WTC11 (cell line): Measurements from ENCODE around the gene KCNMA1. TPM values are rescaled to one million over a fixed set of nuclear protein-coding genes. Genes with fewer than 3 reads are reported as not detected.
A peak's percentile ranks its signal among the peaks of the same experiment; 100 is the strongest.

Source experiments
- ATAC-seq: fragments of 200-7000 bp; cut with Tn5 transposase; 2 replicates; pipeline ENCODE4 v1.10.0; 2021; ENCODE audit warnings: mild to moderate bottlenecking, moderate library complexity
- CTCF ChIA-PET: fragments of 300-600 bp; sonication (Branson Sonifier 250); formaldehyde crosslinking; loops from one replicate; lab custom pipeline; 2021; ENCODE audit warnings: antibody characterized with exemption; lab: Charles Lee
- POLR2A ChIA-PET: fragments of 350-600 bp; sonication (Branson Sonifier 250); formaldehyde crosslinking; loops from one replicate; lab custom pipeline; 2021; ENCODE audit warnings: antibody characterized with exemption; lab: Charles Lee
- DNase-seq: peaks from one replicate; pipeline ENCODE4 v3.0.0; 2021; ENCODE audit warnings: low spot score
- H3K27ac Mint-ChIP-seq: 2 replicates; pipeline ENCODE4 v1.8.0; 2021; ENCODE audit warnings: mixed read lengths
- H3K27me3 Mint-ChIP-seq: 2 replicates; pipeline ENCODE4 v1.8.0; 2021; ENCODE audit warnings: low read depth, mild to moderate bottlenecking, moderate library complexity, mixed read lengths
- H3K36me3 Mint-ChIP-seq: 2 replicates; pipeline ENCODE4 v1.8.0; 2021; ENCODE audit warnings: mixed read lengths
- H3K4me1 Mint-ChIP-seq: 2 replicates; pipeline ENCODE4 v1.8.0; 2022; ENCODE audit warnings: mixed read lengths
- H3K4me3 Mint-ChIP-seq: 2 replicates; pipeline ENCODE4 v1.8.0; 2021; ENCODE audit warnings: mild to moderate bottlenecking, moderate library complexity, mixed read lengths
- H3K9me3 Mint-ChIP-seq: 2 replicates; pipeline ENCODE4 v1.8.0; 2021; ENCODE audit warnings: mixed read lengths
- ATF1 ChIP-seq: sonication (generic); formaldehyde crosslinking; IDR thresholded peaks from 2 replicates; pipeline ENCODE4 v1.8.1; 2023; ENCODE audit warnings: mild to moderate bottlenecking, moderate library complexity, missing genetic modification reagents
- ETV6 ChIP-seq: sonication (generic); formaldehyde crosslinking; IDR thresholded peaks from 2 replicates; pipeline ENCODE4 v1.8.1; 2022; ENCODE audit warnings: mild to moderate bottlenecking, missing genetic modification reagents
- GRHL2 ChIP-seq: fragments of 250-450 bp; sonication (Bioruptor Pico); IDR thresholded peaks from 2 replicates; pipeline ENCODE4 v1.8.0; 2022; ENCODE audit warnings: mild to moderate bottlenecking, moderate library complexity; ENCODE audit not compliant: insufficient replicate concordance, severe bottlenecking
- IRF2 ChIP-seq: sonication (generic); formaldehyde crosslinking; IDR thresholded peaks from 2 replicates; pipeline ENCODE4 v1.8.0; 2022; ENCODE audit warnings: low read depth, missing genetic modification reagents, borderline replicate concordance
- JAZF1 ChIP-seq: fragments of 250-450 bp; sonication (Bioruptor Pico); IDR thresholded peaks from 2 replicates; pipeline ENCODE4 v1.9.0; 2021; ENCODE audit warnings: moderate library complexity, mild to moderate bottlenecking, inconsistent platforms
- MYBL2 ChIP-seq: sonication (generic); formaldehyde crosslinking; IDR thresholded peaks from 2 replicates; pipeline ENCODE4 v1.8.1; 2023; ENCODE audit warnings: mild to moderate bottlenecking, moderate library complexity, missing genetic modification reagents
- PRRX2 ChIP-seq: fragments of 250-450 bp; sonication (Bioruptor Pico); IDR thresholded peaks from 2 replicates; pipeline ENCODE4 v1.8.0; 2021; ENCODE audit warnings: mild to moderate bottlenecking
- RORB ChIP-seq: fragments of 250-450 bp; sonication (Bioruptor Pico); IDR thresholded peaks from 2 replicates; pipeline ENCODE4 v1.9.0; 2021; ENCODE audit warnings: mild to moderate bottlenecking
- SP1 ChIP-seq: sonication (generic); formaldehyde crosslinking; conservative IDR thresholded peaks from 2 replicates; pipeline ENCODE4 v1.8.1; 2022; ENCODE audit warnings: missing genetic modification reagents
- TEAD1 ChIP-seq: sonication (generic); formaldehyde crosslinking; IDR thresholded peaks from 2 replicates; pipeline ENCODE4 v1.8.0; 2022; ENCODE audit warnings: mild to moderate bottlenecking, missing genetic modification reagents
- ZNF121 ChIP-seq: sonication (generic); formaldehyde crosslinking; IDR thresholded peaks from 2 replicates; pipeline ENCODE4 v1.8.0; 2023; ENCODE audit warnings: missing genetic modification reagents
- total RNA-seq: library from RNA; stranded (reverse); gene quantifications from 3 replicates; pipeline ENCODE4 v1.2.3, GENCODE V29; 2021
- TF ChIP-seq, protein P1 (sequence below): sonication (generic); formaldehyde crosslinking; IDR thresholded peaks from 2 replicates; pipeline ENCODE4 v1.8.0; 2023; ENCODE audit warnings: missing genetic modification reagents
- TF ChIP-seq, protein P2 (sequence below): sonication (generic); formaldehyde crosslinking; conservative IDR thresholded peaks from 2 replicates; pipeline ENCODE4 v1.8.1; 2022; ENCODE audit warnings: mild to moderate bottlenecking, missing genetic modification reagents
- TF ChIP-seq, protein P3 (sequence below): fragments of 250-450 bp; sonication (Bioruptor Pico); IDR thresholded peaks from 2 replicates; pipeline ENCODE4 v1.8.0; 2021; ENCODE audit warnings: mild to moderate bottlenecking
- TF ChIP-seq, protein P4 (sequence below): sonication (generic); formaldehyde crosslinking; IDR thresholded peaks from 2 replicates; pipeline ENCODE4 v1.8.1; 2023; ENCODE audit warnings: mild to moderate bottlenecking, missing genetic modification reagents, moderate library complexity
- TF ChIP-seq, protein P5 (sequence below): fragments of 250-450 bp; sonication (Bioruptor Pico); IDR thresholded peaks from 2 replicates; pipeline ENCODE4 v1.9.0; 2021; ENCODE audit warnings: mild to moderate bottlenecking
- TF ChIP-seq, protein P6 (sequence below): fragments of 250-450 bp; sonication (Bioruptor Pico); conservative IDR thresholded peaks from 2 replicates; pipeline ENCODE4 v1.9.0; 2021; ENCODE audit warnings: mild to moderate bottlenecking
- TF ChIP-seq, protein P7 (sequence below): sonication (generic); formaldehyde crosslinking; IDR thresholded peaks from 2 replicates; pipeline ENCODE4 v1.8.0; 2023; ENCODE audit warnings: mild to moderate bottlenecking, missing genetic modification reagents
- TF ChIP-seq, protein P8 (sequence below): sonication (generic); formaldehyde crosslinking; IDR thresholded peaks from 2 replicates; pipeline ENCODE4 v1.8.0; 2022; ENCODE audit warnings: mild to moderate bottlenecking, missing genetic modification reagents

Gene KCNMA1
- total RNA-seq, 1 experiment from 2014 or later = 7.3 TPM

DNA sequence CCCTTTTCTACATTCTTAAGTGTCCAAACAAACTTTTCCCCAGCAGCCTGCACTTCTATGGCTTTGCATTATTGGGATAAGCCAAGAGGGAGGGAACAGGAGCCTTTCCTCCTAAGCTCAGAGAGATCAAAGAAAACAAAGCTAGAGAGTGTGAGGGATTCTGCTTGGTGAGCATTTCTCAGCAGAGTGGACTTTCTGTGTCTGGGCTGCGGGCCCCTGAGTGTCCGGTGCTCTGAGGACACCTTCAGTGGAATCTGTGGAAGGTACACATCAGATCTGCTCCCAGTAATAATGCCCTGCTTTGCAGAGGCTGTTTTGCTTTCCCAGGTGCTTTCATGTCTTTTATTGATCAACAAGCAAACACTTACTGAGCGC is 50.2 kb downstream of the KCNMA1 start:
- TF ChIP-seq ZNF121 (CRISPR knock-in tag) (no peak), IRF2 (CRISPR knock-in tag) (no peak)
- DNase-seq (no peak), ATAC-seq (no peak)
- Mint-ChIP-seq H3K9me3 (no peaks in the 10 kb centered on the region), H3K4me1 (peaks cover 15% of the 10 kb centered on the region), H3K27ac (no peak overlapping the region), H3K27me3 (peaks cover 29% of the 10 kb centered on the region), H3K4me3 (no peak overlapping the region), H3K36me3 (no peaks in the 10 kb centered on the region)
- ChIA-PET POLR2A (no interaction called here), CTCF (interaction anchor here (0.7 to 1.3 kb wide), 2 partner anchors 47 to 413 kb away, joined by 3 read pairs; no protein-coding TSS in a partner anchor)

DNA sequence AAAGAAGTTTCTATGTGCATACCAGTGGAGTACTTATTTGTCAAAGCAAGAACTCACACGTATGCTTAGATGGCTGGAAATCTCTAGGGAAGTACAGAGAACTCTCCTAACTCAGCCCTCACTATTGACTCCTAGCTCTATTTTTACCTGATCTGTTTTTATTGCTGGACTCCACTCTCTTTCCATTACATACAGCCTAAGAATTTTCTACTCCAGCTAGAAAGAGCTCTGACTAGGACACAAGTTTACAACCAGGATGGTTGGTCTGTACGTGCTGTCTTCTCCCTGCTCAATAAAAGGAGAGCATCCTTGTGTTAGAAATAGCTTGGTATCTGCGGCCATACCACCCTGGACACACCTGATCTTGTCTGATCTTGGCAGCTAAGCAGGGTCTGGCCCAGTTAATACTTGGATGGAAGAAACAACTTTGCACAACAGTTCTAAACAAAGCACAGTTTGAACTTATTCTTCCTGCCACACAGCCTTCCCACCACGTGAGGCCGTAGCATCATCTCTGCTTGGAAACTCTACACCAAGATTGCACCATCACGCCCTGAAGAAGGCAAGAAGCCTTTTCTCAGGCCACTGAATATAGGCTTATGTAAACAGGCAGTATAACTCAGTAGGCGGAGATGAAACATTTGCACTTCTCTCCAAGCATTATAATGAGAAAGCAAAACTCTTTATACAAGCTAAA is 50.7 kb downstream of the KCNMA1 start:
- Mint-ChIP-seq H3K36me3 (no peaks in the 10 kb centered on the region), H3K27ac (no peak overlapping the region), H3K27me3 (peaks cover 29% of the 10 kb centered on the region), H3K9me3 (no peaks in the 10 kb centered on the region)
- TF ChIP-seq SP1 (CRISPR knock-in tag) = no peak
- TF ChIP-seq, protein P1, sequence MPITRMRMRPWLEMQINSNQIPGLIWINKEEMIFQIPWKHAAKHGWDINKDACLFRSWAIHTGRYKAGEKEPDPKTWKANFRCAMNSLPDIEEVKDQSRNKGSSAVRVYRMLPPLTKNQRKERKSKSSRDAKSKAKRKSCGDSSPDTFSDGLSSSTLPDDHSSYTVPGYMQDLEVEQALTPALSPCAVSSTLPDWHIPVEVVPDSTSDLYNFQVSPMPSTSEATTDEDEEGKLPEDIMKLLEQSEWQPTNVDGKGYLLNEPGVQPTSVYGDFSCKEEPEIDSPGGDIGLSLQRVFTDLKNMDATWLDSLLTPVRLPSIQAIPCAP = no peak
- no peak for TF ChIP-seq ATF1 (CRISPR knock-in tag)
- TF ChIP-seq RORB (CRISPR knock-in tag) = no peak
- TF ChIP-seq, protein P2, sequence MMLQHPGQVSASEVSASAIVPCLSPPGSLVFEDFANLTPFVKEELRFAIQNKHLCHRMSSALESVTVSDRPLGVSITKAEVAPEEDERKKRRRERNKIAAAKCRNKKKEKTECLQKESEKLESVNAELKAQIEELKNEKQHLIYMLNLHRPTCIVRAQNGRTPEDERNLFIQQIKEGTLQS (CRISPR knock-in tag) = no peak
- TF ChIP-seq, protein P3, sequence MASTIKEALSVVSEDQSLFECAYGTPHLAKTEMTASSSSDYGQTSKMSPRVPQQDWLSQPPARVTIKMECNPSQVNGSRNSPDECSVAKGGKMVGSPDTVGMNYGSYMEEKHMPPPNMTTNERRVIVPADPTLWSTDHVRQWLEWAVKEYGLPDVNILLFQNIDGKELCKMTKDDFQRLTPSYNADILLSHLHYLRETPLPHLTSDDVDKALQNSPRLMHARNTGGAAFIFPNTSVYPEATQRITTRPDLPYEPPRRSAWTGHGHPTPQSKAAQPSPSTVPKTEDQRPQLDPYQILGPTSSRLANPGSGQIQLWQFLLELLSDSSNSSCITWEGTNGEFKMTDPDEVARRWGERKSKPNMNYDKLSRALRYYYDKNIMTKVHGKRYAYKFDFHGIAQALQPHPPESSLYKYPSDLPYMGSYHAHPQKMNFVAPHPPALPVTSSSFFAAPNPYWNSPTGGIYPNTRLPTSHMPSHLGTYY (CRISPR knock-in tag) = no peak
- no peak for TF ChIP-seq TEAD1
- TF ChIP-seq, protein P4, sequence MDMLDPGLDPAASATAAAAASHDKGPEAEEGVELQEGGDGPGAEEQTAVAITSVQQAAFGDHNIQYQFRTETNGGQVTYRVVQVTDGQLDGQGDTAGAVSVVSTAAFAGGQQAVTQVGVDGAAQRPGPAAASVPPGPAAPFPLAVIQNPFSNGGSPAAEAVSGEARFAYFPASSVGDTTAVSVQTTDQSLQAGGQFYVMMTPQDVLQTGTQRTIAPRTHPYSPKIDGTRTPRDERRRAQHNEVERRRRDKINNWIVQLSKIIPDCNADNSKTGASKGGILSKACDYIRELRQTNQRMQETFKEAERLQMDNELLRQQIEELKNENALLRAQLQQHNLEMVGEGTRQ = no peak
- no peak for TF ChIP-seq ETV6
- TF ChIP-seq PRRX2 (CRISPR knock-in tag) = no peak
- TF ChIP-seq, all 79 proteins: peak for 0
- Mint-ChIP-seq H3K4me1 (peaks cover 15% of the 10 kb centered on the region), H3K4me3 (no peak overlapping the region)
- POLR2A ChIA-PET = no interaction called here
- CTCF ChIA-PET = interaction anchor here (0.7 to 1.3 kb wide), 2 partner anchors 46 to 413 kb away, joined by 3 read pairs; no protein-coding TSS in a partner anchor
- DNase-seq = no peak
- no peak for ATAC-seq

DNA sequence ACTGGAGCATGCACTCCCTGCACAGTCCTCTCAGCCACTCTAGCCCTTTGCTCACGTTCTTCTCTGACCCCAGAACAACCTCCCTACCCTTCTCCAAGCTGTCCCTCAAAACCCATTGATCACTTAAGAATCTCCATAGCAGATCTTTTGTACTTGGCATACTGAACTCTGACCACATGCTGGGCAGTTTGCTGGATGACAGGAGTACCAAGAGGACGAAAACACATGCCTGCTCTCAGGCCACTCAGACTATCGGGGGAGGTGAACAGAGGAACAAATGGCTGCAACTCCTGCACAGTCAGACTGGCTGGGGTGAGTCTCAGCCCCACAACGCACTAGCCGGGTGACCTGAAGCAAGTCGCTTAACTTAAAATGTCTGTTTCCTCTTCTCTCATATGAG is 52.7 kb downstream of the KCNMA1 start:
- no peak overlapping the region for H3K4me3 Mint-ChIP-seq
- peaks cover 15% of the 10 kb centered on the region for H3K4me1 Mint-ChIP-seq
- peaks cover 26% of the 10 kb centered on the region for H3K27me3 Mint-ChIP-seq
- ATAC-seq = peak; percentile 41
- ChIA-PET POLR2A (no interaction called here), CTCF (no interaction called here)
- peaks cover 5% of the 10 kb centered on the region for H3K9me3 Mint-ChIP-seq
- no peak overlapping the region for H3K27ac Mint-ChIP-seq
- H3K36me3 Mint-ChIP-seq = no peaks in the 10 kb centered on the region
- no peak for DNase-seq
- TF ChIP-seq GRHL2 = no peak
- no peak for TF ChIP-seq MYBL2 (CRISPR knock-in tag)
- TF ChIP-seq, protein P5, sequence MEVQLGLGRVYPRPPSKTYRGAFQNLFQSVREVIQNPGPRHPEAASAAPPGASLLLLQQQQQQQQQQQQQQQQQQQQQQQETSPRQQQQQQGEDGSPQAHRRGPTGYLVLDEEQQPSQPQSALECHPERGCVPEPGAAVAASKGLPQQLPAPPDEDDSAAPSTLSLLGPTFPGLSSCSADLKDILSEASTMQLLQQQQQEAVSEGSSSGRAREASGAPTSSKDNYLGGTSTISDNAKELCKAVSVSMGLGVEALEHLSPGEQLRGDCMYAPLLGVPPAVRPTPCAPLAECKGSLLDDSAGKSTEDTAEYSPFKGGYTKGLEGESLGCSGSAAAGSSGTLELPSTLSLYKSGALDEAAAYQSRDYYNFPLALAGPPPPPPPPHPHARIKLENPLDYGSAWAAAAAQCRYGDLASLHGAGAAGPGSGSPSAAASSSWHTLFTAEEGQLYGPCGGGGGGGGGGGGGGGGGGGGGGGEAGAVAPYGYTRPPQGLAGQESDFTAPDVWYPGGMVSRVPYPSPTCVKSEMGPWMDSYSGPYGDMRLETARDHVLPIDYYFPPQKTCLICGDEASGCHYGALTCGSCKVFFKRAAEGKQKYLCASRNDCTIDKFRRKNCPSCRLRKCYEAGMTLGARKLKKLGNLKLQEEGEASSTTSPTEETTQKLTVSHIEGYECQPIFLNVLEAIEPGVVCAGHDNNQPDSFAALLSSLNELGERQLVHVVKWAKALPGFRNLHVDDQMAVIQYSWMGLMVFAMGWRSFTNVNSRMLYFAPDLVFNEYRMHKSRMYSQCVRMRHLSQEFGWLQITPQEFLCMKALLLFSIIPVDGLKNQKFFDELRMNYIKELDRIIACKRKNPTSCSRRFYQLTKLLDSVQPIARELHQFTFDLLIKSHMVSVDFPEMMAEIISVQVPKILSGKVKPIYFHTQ (CRISPR knock-in tag) = no peak
- TF ChIP-seq, protein P6, sequence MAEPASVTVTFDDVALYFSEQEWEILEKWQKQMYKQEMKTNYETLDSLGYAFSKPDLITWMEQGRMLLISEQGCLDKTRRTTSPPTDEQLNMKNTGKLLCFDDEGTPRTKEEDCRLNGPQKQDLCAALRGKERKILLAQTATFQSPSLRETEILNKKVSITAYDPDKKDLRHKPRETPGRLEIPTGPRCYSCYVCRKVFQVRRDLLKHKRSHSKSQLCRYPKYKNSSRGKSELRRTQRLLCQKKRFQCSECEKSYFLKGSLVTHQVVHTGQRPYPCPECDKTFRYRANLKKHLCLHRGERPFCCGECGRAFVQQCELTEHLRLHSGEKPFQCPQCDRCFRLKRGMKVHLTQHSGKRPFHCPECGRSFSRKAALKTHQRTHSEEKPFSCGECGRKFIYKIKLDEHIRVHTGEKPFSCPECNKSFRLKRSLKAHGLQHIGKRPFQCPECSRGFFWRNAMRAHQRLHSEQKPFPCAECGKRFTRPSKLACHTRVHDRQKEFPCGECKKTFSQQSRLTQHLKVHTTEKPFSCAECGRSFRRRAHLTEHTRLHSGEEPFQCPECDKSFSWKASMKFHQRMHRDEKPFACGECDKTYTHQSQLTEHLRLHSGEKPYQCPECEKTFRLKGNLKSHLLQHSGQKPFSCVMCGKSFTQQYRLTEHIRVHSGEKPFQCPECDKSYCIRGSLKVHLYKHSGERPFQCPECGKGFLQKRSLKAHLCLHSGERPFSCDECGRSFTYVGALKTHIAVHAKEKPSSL (CRISPR knock-in tag) = no peak
- TF ChIP-seq, protein P7, sequence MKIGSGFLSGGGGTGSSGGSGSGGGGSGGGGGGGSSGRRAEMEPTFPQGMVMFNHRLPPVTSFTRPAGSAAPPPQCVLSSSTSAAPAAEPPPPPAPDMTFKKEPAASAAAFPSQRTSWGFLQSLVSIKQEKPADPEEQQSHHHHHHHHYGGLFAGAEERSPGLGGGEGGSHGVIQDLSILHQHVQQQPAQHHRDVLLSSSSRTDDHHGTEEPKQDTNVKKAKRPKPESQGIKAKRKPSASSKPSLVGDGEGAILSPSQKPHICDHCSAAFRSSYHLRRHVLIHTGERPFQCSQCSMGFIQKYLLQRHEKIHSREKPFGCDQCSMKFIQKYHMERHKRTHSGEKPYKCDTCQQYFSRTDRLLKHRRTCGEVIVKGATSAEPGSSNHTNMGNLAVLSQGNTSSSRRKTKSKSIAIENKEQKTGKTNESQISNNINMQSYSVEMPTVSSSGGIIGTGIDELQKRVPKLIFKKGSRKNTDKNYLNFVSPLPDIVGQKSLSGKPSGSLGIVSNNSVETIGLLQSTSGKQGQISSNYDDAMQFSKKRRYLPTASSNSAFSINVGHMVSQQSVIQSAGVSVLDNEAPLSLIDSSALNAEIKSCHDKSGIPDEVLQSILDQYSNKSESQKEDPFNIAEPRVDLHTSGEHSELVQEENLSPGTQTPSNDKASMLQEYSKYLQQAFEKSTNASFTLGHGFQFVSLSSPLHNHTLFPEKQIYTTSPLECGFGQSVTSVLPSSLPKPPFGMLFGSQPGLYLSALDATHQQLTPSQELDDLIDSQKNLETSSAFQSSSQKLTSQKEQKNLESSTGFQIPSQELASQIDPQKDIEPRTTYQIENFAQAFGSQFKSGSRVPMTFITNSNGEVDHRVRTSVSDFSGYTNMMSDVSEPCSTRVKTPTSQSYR (CRISPR knock-in tag) = no peak
- TF ChIP-seq, protein P8, sequence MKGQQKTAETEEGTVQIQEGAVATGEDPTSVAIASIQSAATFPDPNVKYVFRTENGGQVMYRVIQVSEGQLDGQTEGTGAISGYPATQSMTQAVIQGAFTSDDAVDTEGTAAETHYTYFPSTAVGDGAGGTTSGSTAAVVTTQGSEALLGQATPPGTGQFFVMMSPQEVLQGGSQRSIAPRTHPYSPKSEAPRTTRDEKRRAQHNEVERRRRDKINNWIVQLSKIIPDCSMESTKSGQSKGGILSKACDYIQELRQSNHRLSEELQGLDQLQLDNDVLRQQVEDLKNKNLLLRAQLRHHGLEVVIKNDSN (CRISPR knock-in tag) = no peak
- no peak for TF ChIP-seq JAZF1 (CRISPR knock-in tag)
